Karpas-422 (cell line): ENCODE results near the gene ARPC5. TPM values are rescaled to one million over a fixed set of nuclear protein-coding genes. Genes with fewer than 3 reads are reported as not detected.

Experiments
- DNase-seq: peaks from one replicate; pipeline ENCODE4 v3.0.0-alpha.2; 2015
- H2AFZ ChIP-seq: fragments of 200-600 bp; sonication (generic); 2 replicates; pipeline ENCODE4 v1.6.1; 2014; ENCODE audit warnings: antibody characterized with exemption, low read length, mixed read lengths
- H3K27ac ChIP-seq: fragments of 200-600 bp; sonication (generic); 2 replicates; pipeline ENCODE4 v1.5.1; 2014; ENCODE audit warnings: mild to moderate bottlenecking, low read length, moderate library complexity
- H3K27me3 ChIP-seq: fragments of 200-600 bp; sonication (generic); 2 replicates; pipeline ENCODE4 v1.6.1; 2014; ENCODE audit warnings: low read length, mixed read lengths
- H3K36me3 ChIP-seq: fragments of 200-600 bp; sonication (generic); 2 replicates; pipeline ENCODE4 v1.6.1; 2014; ENCODE audit warnings: low read length, mixed read lengths; ENCODE audit not compliant: insufficient read depth
- H3K4me1 ChIP-seq: fragments of 200-600 bp; sonication (generic); 2 replicates; pipeline ENCODE4 v1.6.1; 2014; ENCODE audit warnings: mild to moderate bottlenecking, low read length, mixed read lengths
- H3K4me2 ChIP-seq: fragments of 200-600 bp; sonication (generic); 2 replicates; pipeline ENCODE4 v1.6.1; 2014; ENCODE audit warnings: low read length, low read depth, mild to moderate bottlenecking; ENCODE audit not compliant: poor library complexity, severe bottlenecking
- H3K4me3 ChIP-seq: fragments of 200-600 bp; sonication (generic); 2 replicates; pipeline ENCODE4 v1.5.1; 2014; ENCODE audit warnings: mild to moderate bottlenecking, antibody characterized with exemption, low read length, mixed read lengths
- H3K79me2 ChIP-seq: fragments of 200-600 bp; sonication (generic); 2 replicates; pipeline ENCODE4 v1.6.1; 2014; ENCODE audit warnings: mild to moderate bottlenecking, low read length, mixed read lengths
- H3K9ac ChIP-seq: fragments of 200-600 bp; sonication (generic); 2 replicates; pipeline ENCODE4 v1.6.0; 2014; ENCODE audit warnings: low read length
- H3K9me2 ChIP-seq: fragments of 200-600 bp; sonication (generic), shearing (Covaris generic); replicated peaks from 2 replicates; pipeline ENCODE4 v1.6.0; 2014; ENCODE audit warnings: mild to moderate bottlenecking, low read length, moderate library complexity; ENCODE audit not compliant: insufficient read depth
- H3K9me3 ChIP-seq: fragments of 300-700, 200-600 bp; sonication (generic); 2 replicates; pipeline ENCODE4 v1.6.1; 2014; ENCODE audit warnings: low read length, mixed read lengths
- H4K20me1 ChIP-seq: fragments of 200-600 bp; sonication (generic); 2 replicates; pipeline ENCODE4 v1.6.1; 2014; ENCODE audit warnings: mild to moderate bottlenecking, antibody characterized with exemption, low read length, low read depth; ENCODE audit not compliant: insufficient read depth
- total RNA-seq: library from RNA; depleted of rRNA; stranded (reverse); fragments of >200 nt; shearing (Covaris generic); gene quantifications from 2 replicates; pipeline ENCODE4 v1.2.3, GENCODE V29; 2014; ENCODE audit warnings: low replicate concordance; rRNA removed

The ARPC5 gene
- total RNA-seq, 1 experiment from 2014 or later, result 238 TPM

DNA sequence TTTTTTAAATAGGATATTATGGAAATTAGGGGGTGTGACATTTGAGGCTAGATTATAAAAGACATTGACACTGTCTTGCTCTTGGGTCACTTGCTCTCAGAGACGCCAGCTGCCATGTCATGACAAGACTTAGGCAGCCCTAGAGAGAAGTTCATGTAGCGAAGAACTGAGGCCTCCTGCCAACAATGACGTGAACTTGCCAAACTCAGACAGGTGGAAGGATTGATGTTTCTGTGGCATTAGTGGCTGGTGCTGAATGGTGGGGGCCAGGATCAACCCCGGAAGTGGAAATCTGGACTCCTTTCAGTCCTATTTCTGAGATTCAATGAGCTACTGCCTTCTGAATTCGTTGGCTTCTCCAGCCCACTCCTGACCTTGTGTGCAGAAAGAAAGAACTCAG lies 60.0 kb downstream of the ARPC5 start:
- Histone ChIP-seq H4K20me1 (no peaks in the 10 kb centered on the region; the same call in 1 of the 2 replicates), H3K4me2 (no peak overlapping the region), H3K9ac (no peak overlapping the region), H3K9me2 (no peaks in the 10 kb centered on the region), H3K4me1 (peaks cover 5% of the 10 kb centered on the region), H3K9me3 (no peaks in the 10 kb centered on the region), H3K27me3 (no peaks in the 10 kb centered on the region), H3K79me2 (no peaks in the 10 kb centered on the region), H3K36me3 (no peaks in the 10 kb centered on the region), H3K27ac (no peak overlapping the region), H2AFZ (no peak overlapping the region), H3K4me3 (no peak overlapping the region)
- no peak for DNase-seq

DNA sequence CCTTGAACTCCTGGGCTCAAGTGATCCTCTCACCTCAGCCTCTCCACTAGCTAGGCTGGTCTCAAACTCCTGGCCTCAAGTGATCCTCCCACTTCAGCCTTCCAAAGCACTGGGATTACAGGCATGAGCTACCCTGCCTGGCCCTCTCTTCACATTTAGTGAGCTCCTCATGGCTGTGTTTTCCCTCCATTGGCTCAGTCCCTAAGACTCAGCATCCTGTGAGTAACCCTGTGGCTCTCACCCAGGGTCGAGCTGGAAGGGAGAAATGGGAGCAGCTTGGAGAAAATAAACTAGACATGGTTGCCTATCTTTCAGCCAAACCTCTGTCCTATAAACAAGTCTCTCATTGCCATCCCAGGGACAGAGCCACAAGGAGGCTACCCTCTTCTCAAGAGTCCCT lies 62.9 kb downstream of the ARPC5 start:
- Histone ChIP-seq H3K4me3 (no peak overlapping the region), H3K79me2 (no peaks in the 10 kb centered on the region)

DNA sequence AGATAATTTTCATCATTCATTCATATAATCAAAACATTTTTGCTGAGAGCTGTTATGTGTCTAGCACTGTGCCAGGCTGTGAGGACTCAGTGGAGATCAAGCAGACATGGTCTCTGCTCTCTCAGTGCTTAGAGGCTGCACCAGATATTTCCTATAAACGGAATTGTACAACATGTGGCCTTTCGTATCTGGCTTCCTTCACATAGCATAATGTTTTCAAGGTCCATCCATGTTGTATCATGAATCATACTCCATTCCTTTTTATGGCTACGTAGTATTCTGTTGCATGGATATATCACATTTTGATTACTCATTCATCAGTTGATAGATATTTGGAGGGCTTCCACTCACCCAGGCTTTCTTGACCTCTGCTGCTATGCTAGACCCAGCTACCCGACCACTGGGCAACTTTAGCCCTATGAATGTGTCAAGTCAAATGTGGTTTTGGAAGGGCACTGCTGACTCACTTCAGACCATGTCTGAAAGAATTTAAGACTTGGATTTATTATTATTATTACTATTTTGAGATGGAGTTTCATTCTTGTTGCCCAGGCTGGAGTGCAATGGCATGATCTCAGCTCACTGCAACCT lies 63.8 kb downstream of the ARPC5 start:
- Histone ChIP-seq H3K9ac (no peak overlapping the region), H3K4me3 (no peak overlapping the region), H2AFZ (no peak overlapping the region), H3K36me3 (no peaks in the 10 kb centered on the region), H3K9me2 (no peaks in the 10 kb centered on the region), H3K27ac (no peak overlapping the region), H3K4me2 (no peak overlapping the region), H3K27me3 (no peaks in the 10 kb centered on the region), H3K79me2 (no peaks in the 10 kb centered on the region), H4K20me1 (no peaks in the 10 kb centered on the region; the same call in 1 of the 2 replicates), H3K9me3 (no peaks in the 10 kb centered on the region), H3K4me1 (peaks cover 8% of the 10 kb centered on the region)
- no peak for DNase-seq

More for the DNA sequence above, 62.9 kb downstream of the ARPC5 start:
- Histone ChIP-seq H3K9me2 (no peaks in the 10 kb centered on the region), H3K9me3 (no peaks in the 10 kb centered on the region), H3K4me1 (no peaks in the 10 kb centered on the region; the same call in 1 of the 2 replicates), H3K9ac (no peak overlapping the region), H2AFZ (no peak overlapping the region), H4K20me1 (no peaks in the 10 kb centered on the region; the same call in 1 of the 2 replicates), H3K36me3 (no peaks in the 10 kb centered on the region), H3K27ac (no peak overlapping the region), H3K4me2 (no peak overlapping the region), H3K27me3 (no peaks in the 10 kb centered on the region)
- DNase-seq, result no peak

Other genes with a start within 250 kb of the ARPC5 start
- gene NMNAT2, start 217.4 kb downstream of the ARPC5 start, total RNA-seq, result not detected in 2 replicates
- gene SMG7, start 163.3 kb downstream of the ARPC5 start, total RNA-seq, result 41.1 and 99.7 TPM in 2 replicates
- 7.0 and 13.5 TPM in 2 replicates for gene NCF2, start 45.3 kb downstream of the ARPC5 start, total RNA-seq
- not detected in 2 replicates for gene APOBEC4, start 17.5 kb upstream of the ARPC5 start, total RNA-seq
- 1.0 TPM in 2 replicates for gene RGL1, start 169.3 kb upstream of the ARPC5 start, total RNA-seq